ENCODE results near the gene PRKAG2.

- TF ChIP-seq, protein P1, sequence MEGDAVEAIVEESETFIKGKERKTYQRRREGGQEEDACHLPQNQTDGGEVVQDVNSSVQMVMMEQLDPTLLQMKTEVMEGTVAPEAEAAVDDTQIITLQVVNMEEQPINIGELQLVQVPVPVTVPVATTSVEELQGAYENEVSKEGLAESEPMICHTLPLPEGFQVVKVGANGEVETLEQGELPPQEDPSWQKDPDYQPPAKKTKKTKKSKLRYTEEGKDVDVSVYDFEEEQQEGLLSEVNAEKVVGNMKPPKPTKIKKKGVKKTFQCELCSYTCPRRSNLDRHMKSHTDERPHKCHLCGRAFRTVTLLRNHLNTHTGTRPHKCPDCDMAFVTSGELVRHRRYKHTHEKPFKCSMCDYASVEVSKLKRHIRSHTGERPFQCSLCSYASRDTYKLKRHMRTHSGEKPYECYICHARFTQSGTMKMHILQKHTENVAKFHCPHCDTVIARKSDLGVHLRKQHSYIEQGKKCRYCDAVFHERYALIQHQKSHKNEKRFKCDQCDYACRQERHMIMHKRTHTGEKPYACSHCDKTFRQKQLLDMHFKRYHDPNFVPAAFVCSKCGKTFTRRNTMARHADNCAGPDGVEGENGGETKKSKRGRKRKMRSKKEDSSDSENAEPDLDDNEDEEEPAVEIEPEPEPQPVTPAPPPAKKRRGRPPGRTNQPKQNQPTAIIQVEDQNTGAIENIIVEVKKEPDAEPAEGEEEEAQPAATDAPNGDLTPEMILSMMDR (IDR thresholded peaks at IDR 0.05; ENCODE audit: insufficient read depth, low read length, poor library complexity, severe bottlenecking), result no peak
- no peak for TF ChIP-seq EZH2phosphoT487 (conservative IDR thresholded peaks at IDR 0.05; ENCODE audit: low read length)
Observed at GRCh38 chr7:151838072-151838471, 38.8 kb downstream of the PRKAG2 start.
